HG02798 (cell line): ENCODE results near the gene EYA2.
"Not testable (repeated sequence)": the region's sequence is repeated elsewhere in the genome, so short reads cannot be mapped to it uniquely, and the experiment has no call there.

ENCODE experiments used
- ATAC-seq: cut with Tn5 transposase; IDR thresholded peaks from one replicate; pipeline ENCODE4 v1.9.1; 2021; ENCODE audit warnings: mild to moderate bottlenecking; ENCODE audit not compliant: unreplicated experiment, poor library complexity

Gene EYA2

GRCh38 chr20:46929902-46930301, 35.3 kb downstream of the EYA2 start:
- no peak for ATAC-seq

- no peak for ATAC-seq
Observed at GRCh38 chr20:46930640-46931339, 36.1 kb downstream of the EYA2 start.

- no peak for ATAC-seq
Observed at GRCh38 chr20:46931699-46932098, 37.1 kb downstream of the EYA2 start.

GRCh38 chr20:46932439-46932838, 37.8 kb downstream of the EYA2 start:
- not testable (repeated sequence) for ATAC-seq

- ATAC-seq = no peak
Observed at GRCh38 chr20:46933150-46933549, 38.5 kb downstream of the EYA2 start.

GRCh38 chr20:46934746-46935287, 40.2 kb downstream of the EYA2 start:
- no peak for ATAC-seq

- no peak for ATAC-seq
Observed at GRCh38 chr20:46935394-46936017, 40.9 kb downstream of the EYA2 start.

GRCh38 chr20:46936415-46937156, 41.9 kb downstream of the EYA2 start:
- no peak for ATAC-seq

GRCh38 chr20:46937157-46937523, 42.5 kb downstream of the EYA2 start:
- no peak for ATAC-seq

GRCh38 chr20:46937533-46938226, 43.0 kb downstream of the EYA2 start:
- no peak for ATAC-seq

- ATAC-seq = no peak
Observed at GRCh38 chr20:46938434-46938833, 43.8 kb downstream of the EYA2 start.

GRCh38 chr20:46939031-46939965, 44.7 kb downstream of the EYA2 start:
- no peak for ATAC-seq

GRCh38 chr20:46940616-46941015, 46.0 kb downstream of the EYA2 start:
- no peak for ATAC-seq

GRCh38 chr20:46941404-46941803, 46.8 kb downstream of the EYA2 start:
- ATAC-seq = no peak

GRCh38 chr20:46943861-46944591, 49.4 kb downstream of the EYA2 start:
- no peak for ATAC-seq

- ATAC-seq = no peak
Observed at GRCh38 chr20:46945465-46945864, 50.8 kb downstream of the EYA2 start.

GRCh38 chr20:46946181-46946624, 51.6 kb downstream of the EYA2 start:
- ATAC-seq = no peak

- ATAC-seq = no peak
Observed at GRCh38 chr20:46946796-46947195, 52.2 kb downstream of the EYA2 start.

- no peak for ATAC-seq
Observed at GRCh38 chr20:46948081-46948480, 53.4 kb downstream of the EYA2 start.
